ENCODE data around the gene CYP8B1.

Gene CYP8B1, protein sequence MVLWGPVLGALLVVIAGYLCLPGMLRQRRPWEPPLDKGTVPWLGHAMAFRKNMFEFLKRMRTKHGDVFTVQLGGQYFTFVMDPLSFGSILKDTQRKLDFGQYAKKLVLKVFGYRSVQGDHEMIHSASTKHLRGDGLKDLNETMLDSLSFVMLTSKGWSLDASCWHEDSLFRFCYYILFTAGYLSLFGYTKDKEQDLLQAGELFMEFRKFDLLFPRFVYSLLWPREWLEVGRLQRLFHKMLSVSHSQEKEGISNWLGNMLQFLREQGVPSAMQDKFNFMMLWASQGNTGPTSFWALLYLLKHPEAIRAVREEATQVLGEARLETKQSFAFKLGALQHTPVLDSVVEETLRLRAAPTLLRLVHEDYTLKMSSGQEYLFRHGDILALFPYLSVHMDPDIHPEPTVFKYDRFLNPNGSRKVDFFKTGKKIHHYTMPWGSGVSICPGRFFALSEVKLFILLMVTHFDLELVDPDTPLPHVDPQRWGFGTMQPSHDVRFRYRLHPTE

GRCh38 chr3:42875325-42876151 is at the start of gene CYP8B1:
Gene CYP8B1, minus strand, starts transcription at chr3:42875879. Its CDS starts 63 bp downstream, at chr3:42875816.
- DNase-seq, result no peak

- DNase-seq, result no peak
Observed at GRCh38 chr3:42923606-42924005, 47.9 kb upstream of the CYP8B1 start.

DNA sequence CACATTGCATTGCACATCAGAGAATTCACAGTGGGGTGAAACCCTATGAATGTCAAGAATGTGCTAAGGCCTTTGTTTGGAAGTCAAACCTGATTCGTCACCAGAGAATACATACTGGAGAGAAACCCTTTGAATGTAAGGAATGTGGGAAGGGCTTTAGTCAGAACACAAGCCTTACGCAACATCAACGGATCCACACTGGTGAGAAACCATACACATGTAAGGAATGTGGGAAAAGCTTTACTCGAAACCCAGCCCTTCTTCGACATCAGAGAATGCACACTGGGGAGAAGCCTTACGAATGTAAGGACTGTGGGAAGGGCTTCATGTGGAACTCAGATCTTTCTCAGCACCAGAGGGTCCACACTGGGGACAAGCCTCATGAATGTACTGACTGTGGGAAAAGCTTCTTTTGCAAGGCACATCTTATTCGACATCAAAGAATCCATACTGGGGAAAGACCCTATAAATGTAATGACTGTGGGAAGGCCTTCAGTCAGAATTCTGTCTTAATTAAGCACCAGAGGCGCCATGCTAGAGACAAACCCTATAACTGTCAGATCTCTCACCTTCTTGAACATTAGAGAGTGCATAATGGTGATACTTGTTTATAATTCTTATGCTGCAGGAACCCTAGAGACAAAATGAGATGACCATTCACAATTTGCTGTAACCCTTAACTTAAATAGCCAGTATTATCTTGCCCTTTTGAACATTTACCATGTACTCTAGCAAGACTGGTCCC is 39.3 kb upstream of the CYP8B1 start:
- DNase-seq, result no peak

DNA sequence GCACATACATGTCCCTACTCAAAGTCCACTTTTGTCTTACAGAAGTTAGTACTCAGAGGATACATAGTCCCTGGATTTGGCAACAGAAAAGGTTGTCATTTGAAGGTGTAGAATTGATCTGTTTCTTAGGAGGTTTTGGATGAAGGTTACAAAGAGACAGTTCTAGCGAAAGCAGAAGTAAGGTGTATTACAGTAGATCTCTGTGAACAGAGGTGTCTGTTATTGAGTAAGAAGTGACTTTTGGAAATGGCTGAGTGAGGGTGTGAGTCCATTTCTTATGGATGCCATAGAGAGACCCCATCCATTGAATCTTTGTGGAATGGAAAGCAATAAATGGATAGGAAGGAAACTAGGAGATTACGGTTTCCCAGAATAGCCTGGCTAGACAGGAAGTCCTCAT is 35.9 kb upstream of the CYP8B1 start:
- no peak for DNase-seq

DNA sequence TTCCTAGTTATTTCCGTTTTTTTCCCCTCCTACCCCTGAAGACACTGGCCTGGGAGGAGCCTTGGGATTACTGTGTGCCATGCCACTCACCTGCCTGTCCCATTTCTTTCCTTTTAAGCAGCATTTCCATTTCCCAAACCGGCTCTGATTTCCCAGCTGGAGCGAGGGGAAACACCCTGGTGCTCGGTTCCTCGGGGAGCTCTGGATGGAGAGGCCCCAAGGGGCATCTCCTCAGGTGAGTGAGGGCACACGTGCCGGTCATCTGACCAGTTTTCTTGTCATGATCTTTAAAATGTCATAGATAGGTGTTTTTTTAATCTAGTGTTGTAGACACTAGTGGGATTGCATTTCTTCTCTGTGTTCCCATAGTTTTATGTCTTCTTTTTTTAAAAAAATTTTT is 33.0 kb upstream of the CYP8B1 start:
- DNase-seq, result no peak

- no peak for DNase-seq
Observed at GRCh38 chr3:42906848-42907183, 31.1 kb upstream of the CYP8B1 start.

DNA sequence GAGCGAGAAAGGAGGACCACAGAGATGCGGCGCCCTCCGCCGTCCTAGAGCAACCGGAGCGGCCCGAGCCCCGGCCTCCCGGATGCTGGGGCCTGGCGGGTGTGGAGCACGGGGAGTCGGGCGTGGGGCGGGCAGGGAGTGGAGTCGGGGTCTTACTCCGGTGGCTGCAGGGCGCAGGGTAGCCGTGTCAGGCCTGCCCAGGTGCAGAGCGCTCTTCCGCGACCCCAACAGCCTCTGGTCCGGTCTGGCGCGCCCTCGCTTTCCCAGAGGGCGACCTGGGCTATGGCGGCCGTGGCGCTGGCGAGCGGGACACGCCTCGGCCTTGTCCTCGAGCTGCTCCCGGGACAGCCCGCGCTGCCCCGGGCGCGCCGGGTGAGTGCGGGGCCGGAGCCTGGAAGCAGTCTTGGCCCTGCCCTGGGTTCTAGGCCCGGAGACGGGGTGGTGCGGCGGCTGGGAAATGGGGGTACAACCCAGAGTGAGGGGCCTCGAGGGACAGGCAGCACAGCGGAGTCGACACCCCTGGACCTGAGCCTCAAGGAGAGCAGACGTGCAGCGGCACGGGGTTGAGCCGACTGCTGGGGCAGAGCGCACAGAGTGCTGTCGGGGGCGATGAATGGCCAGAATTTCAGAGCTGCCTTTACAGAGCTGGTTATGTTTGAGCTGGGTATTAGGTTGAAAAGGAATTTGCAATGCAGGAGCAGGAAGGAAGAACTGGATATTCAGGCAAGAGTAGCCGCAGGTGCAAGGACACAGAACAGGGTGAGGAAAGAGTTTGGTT is 30.6 kb upstream of the CYP8B1 start, which contains the start of gene ZNF662:
Gene ZNF662, plus strand, starts transcription at position 73 of the 778 bp plus-strand sequence. CDS start 1,973 bp downstream, outside the sequence.
- DNase-seq, result no peak

- no peak for DNase-seq
Observed at GRCh38 chr3:42905740-42906069, 30.0 kb upstream of the CYP8B1 start.

GRCh38 chr3:42904076-42904475 is 28.4 kb upstream of the CYP8B1 start:
- no peak for DNase-seq

GRCh38 chr3:42902257-42902656 is 26.6 kb upstream of the CYP8B1 start:
- DNase-seq, result no peak

DNA sequence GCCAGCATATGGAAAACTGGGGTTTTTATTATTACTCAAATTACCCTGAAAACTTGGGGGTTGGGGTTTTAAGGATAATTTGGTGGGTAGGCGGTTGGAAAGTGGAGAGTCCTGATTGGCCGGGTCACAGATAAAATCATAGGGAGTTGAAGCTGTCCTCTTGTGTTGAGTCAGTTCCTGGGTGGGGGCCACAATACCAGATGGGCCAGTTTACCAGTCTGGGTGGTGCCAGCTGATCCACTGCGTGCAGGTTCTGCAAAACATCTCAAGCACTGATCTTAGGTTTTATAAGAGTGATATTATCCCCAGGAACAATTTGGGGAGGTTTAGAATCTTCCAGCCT is 25.4 kb upstream of the CYP8B1 start:
- no peak for DNase-seq

GRCh38 chr3:42900226-42901072 is 24.8 kb upstream of the CYP8B1 start:
- DNase-seq, result no peak

DNA sequence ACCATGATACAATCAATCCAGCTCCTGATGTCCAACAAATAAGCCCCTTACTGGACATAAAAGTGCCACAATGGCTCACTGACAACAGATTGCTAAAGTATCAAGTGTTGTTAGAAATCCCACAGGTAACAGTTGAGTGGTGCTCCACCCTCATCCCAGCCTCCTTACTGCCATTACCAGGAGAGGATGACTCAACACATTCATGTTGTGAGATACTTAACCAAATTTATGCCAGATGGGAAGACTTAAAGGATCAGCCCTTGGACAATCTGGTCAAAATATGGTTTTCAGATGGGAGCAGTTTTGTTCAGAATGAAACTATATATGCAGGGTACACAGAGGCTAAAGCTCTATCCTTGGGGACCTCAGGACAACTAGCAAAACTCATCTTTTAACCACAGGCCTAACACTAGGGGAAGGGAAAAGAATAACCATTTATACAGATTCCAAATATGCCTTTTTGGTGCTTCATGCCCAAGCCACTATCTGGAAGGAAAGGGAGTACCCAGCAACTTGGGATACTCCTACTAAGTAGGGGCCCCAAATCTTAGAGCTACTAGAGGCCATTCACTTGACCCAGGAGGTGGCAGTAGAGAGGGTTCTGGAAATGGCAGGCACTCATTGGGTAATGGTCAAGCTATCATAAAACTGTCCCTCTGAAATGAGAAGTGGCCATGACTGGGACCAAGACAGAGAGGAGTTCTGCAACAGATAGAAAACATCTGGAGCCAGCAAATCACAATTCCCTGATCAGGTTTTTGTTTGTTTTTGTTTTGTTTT is 23.4 kb upstream of the CYP8B1 start:
- DNase-seq, result no peak

- DNase-seq, result no peak
Observed at GRCh38 chr3:42895580-42895868, 19.8 kb upstream of the CYP8B1 start.

- DNase-seq, result no peak
Observed at GRCh38 chr3:42894698-42895579, 19.3 kb upstream of the CYP8B1 start.

DNA sequence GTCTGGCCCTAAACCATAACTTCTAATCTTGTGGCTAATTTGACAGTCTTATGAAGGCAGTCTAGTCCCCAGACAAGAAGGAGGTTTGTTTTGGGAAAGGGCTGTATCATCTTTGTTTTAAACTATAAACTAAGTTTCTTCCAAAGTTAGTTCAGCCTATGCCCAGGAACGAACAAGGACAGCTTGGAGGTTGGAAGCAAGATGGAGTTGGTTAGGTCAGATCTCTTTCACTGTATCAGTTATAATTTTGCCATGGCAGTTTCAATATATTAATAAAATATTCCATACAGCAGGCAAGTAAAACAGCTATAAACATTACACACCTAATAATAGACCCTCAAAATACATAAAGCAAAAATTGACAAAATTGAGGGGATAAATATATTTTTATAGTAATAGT is 17.1 kb upstream of the CYP8B1 start:
- no peak for DNase-seq

DNA sequence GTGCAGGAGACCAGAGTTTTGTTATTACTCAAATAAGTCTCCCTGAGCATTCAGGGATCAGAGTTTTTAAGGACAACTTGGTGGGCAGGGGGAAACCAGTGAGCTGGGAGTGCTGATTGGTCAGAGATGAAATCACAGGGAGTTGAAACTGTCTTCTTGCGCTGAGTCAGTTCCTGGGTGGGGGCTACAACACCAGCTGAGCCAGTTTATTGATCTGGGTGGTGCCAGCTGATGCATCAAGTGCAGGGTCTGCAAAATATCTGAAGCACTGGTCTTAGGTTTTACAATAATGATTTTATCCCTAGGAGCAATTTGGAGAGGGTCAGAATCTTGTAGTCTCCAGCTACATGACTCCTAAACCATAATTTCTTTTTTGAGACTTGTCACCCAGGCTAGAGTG is 16.5 kb upstream of the CYP8B1 start:
- DNase-seq, result no peak

DNA sequence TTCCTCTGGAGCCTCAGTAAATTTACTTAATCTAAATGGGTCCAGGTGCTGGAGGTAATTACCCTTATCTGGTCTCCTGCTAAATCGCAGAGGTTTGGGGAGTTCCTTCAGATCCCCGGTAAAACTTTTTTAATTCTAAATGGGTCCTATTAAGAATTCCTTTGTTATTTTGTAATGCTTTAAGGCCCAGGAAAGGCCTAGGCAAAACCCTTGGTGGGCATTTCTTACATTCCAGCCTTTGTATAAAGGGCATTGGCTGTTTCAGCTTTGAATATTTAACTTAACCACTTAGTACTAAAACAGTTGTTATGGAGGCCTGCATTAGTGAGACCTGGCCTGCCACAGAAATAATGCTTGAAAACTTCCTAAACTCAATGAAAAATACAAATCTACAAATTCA is 15.4 kb upstream of the CYP8B1 start:
- DNase-seq, result no peak

- no peak for DNase-seq
Observed at GRCh38 chr3:42887084-42887483, 11.4 kb upstream of the CYP8B1 start.

GRCh38 chr3:42886294-42886822 is 10.7 kb upstream of the CYP8B1 start:
- DNase-seq, result no peak
